Stimulated activated CD8-positive, alpha-beta memory T cell treated with anti-CD3 and anti-CD28 coated beads, Interleukin-7, amount 100 ng/mL, for 24 hours (primary cell): ENCODE data around the gene SLC12A8.

Source experiments
- DNase-seq: peaks from one replicate; pipeline ENCODE4 v3.0.0-alpha.2; 2020; ENCODE audit warnings: low read depth

SLC12A8 gene

DNA sequence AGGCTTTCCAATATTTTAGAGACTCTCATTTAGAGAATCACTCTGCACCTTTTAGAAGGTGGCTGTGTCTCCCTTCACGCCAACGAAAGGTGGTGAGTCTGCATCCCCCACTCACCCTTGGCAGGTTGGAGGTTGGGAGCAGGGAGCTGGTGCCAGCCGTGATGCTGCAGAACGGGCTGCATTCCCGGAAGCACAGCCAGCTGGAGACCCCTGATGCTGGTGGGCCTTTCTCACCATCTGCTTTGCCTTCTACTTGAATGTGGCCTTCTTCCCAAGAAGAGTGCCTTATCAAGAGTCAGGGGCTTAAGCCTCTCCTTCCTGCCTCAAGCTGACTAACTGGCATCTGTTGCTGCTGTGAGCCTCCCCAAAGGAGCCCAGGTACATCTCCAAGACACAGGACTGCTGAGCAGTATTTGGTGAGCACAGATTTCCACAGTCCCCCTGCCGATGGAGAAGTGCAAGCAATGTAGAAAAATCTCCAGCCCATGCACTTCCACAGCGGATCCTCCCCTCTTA is 139.1 kb downstream of the SLC12A8 start:
- DNase-seq, result no peak

DNA sequence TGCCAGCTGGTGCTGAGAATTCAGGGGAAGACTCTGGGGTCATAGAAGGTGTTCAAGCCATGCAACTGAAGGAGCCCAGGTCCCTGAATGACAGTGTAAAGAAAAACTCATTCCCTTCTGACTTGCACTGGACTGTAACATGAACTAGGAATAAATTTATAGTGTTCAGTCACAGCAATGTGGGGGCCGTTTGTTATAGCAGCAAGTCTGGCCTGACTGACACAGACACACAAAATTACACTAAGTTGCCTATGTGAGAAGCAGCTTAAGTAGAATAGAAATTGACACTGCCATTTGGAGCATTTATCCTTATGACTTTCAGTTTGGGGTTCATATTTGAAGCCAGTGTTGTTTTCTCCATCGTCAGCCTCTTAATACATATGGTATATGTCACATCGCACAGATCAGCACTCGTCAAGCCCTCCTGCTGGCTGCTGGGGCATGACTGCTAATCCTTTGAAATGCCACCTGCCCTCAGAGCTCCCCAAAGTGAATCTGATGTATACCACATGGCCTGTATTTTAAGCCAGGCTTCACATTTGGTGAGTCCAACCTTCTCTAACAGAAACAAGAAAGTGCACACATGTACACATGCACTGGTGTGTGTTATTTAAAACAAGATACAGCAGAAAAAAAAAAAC is 139.7 kb downstream of the SLC12A8 start:
- no peak for DNase-seq

DNA sequence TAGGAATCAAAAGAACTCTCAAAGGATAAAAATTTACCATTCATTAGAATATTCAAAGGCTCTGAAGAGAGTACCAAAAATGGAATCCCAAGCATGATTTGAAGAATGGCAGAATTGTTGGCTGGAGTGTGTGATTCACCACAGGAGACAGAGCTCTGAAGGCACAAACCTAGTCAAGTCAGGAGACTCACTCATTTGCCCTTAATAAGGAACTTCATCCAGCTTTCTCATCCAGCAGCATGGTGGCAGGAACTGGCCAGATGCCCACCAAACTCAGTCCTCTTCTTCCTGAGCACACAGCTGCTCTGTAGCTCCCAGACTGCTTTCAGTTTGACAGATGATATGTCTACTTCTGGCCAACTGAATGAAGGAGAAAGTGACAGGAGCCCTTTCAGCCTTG is 140.2 kb downstream of the SLC12A8 start:
- DNase-seq, result no peak

DNA sequence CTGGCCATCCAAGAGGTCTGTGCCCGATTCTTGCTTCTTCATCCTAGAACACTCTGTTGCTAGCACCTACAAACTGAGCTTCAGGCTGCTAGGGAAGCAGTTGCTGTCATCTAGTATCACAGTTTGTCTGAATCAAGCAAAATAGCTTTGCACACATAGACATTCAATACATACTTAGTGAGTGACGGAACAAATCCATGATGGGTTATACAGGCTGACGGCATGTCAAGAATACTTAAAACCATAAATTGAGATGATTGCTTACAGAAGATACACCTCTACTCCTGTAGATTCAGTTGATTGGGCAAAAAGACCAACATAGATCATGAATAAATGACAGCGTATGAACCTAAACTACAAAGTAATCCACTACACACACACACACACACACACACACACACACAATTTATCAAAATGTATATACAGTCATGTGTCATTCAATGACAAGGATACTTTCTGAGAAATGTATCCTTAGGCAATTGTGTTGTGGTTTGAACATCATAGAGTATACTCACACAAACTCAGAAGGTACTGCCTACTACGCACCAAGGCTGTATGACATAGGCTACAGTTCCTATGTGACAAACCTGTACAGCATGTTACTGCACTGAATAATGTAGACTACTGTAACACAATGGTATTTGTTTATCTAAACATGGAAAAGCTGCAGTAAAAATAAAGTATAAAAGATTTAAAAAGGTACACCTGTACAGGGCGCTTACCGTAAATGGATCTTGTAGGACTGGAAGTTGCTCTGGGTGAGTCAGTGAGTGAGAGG is 142.4 kb downstream of the SLC12A8 start:
- no peak for DNase-seq

DNA sequence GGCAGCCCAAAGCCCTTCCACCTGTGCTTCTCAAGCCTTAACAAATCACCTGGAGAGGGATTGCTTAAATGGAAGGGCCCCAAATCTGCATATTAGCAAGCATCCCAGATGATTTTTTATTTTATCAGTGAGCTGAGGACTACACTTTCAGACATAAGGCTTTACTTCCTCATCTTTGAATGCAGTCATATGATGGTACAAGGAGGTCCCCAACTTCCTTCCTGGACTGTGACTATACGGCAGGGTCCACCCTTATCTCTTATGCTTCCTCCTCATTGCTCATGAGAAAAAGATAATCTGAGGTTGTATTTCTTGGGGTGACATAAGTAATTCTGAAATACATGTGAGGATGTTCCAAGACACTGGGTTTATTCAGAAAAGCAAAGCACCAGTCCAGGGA is 143.1 kb downstream of the SLC12A8 start:
- DNase-seq, result no peak

DNA sequence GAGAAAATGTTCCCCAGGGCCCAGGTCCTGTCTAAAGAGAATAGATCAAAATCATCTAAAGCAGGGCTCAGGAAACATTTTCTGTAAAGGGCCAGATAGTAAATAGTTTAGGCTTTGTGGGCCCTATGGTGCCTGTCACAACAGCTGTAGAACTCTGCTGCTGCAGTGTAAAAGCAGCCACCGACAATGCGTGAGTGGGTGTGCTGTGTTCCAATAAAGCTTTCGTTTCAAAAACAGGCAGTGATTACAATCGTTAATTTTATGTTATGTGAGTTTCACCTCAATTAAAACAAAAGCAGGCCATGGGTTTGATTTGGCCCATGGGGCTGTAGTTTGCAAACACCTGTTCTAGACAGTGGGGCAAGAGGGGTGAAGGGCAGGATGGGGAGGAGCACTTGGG is 144.3 kb downstream of the SLC12A8 start:
- DNase-seq, result no peak

DNA sequence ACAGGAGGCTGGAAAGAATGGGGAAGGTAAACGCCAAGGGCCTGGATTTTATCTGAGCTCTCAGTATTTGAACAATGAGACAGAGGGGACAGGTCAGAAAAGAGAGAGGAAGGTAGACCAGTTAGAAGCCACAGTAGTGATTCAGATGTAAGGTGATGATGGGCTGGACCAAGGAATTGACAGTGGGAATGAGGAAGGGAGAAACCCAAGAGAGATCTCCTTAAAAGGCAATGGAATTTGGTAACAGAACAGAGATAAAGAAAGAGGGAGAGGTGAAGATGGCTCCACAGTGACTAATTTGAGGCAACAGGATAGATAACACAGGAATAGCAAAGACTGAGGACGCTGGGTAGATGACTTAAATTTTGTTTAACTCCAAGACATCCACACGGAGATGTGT is 145.3 kb downstream of the SLC12A8 start:
- DNase-seq, result no peak

DNA sequence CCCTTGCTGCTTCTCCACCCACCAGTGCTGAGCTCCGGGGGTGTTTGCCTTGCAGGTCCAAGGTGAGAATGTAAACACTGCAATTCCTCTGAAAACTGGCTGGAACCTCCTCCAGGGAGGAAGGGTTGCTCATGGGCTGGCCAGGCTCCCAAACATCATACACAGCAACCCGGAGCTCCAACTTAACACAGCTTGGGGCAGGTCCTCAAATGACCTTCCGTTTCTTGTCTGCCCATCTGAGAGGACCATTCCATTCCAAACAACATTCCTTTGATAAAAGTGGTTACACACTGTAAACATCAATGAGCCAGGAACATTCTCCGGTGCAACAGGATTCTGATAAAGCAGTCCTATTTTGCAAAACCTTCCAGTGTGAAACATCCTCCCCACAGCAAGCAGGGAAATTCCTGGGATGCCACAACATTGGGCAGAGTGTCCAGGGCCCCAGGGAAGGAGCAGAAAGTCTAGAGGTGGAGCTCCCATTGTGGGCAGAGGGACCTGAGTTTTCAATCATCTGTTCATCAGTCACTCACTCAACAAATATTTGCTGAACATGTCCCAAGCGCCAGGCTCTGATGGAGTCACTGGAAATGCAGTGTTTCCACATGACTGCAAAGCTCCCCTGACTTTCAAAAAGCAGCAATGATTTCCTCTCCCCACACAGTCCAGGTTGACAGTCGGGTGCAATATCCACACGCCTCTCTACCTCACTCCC is 149.5 kb downstream of the SLC12A8 start:
- DNase-seq, result no peak

DNA sequence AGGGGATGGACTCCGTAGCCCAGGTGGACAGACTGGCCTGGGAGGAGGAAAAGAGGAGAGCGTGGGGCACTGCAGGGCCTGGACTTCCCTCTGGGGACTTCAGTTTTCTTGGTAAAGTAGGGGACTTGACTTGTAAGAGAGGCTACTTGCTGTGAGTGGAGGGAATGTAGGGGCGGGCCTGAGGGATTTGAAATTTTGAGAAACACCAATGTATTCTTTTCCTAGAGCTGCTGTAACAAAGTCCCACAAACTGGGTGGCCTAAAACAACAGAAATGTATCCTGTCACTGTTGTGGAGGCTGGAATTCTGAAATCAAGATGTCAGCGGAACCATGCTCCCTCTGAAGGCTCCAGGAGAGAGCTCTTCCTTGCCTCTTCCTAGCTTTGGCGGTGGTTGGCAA is 150.9 kb downstream of the SLC12A8 start:
- no peak for DNase-seq

DNA sequence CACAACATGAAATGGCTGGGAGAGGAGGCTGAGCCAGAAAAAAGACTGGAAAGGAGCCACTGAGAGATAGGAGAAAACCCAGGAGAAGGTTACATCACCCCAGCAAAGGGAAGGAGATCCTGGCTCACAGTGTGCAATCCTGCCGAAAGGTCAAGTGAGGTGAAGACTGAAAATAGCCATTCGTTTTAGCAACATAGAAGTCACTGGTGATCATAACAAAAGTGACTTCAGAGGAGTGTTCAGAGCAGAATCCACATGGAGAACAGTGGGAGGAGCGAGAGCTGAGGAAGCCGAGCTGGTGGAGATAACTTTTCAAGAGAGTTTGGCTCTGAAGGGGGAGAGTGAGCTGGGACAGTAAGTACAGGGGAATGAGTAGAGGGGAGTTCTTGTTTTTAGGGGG is 151.4 kb downstream of the SLC12A8 start:
- no peak for DNase-seq

DNA sequence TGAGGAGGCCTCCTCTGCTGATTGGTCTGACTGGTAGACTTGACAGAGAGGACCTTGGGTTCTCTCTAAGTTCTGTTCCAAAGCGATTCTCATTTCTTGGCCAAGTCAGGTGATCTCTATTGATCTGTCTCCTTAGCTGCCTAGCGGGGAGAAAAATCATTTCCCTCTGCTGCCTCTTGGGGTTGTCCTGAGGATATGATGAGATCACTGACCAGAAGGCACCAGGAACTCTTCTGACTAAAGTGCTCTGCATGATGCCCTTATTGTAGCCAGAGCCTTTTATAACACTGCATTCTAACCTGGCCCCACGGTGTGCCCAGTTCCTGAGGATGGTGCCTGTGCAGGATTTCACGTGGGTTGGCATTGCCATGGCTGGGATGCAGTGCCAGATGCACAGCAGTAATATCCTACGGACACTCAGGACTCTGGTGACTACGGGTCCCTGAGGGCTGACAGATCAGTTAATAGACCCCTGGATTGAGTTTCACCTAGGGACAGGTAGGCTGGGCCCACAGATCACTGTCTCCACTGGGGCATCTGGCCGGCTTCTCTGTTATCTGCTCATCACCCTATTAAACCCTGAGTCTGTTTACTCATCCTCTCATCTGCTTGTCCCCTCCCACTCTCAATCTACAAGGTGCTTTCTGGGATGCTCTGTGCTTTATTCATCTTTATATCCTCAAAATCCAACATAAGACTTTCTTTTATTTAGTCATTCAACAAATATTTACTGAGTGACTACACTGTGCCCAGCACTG is 152.9 kb downstream of the SLC12A8 start:
- no peak for DNase-seq

DNA sequence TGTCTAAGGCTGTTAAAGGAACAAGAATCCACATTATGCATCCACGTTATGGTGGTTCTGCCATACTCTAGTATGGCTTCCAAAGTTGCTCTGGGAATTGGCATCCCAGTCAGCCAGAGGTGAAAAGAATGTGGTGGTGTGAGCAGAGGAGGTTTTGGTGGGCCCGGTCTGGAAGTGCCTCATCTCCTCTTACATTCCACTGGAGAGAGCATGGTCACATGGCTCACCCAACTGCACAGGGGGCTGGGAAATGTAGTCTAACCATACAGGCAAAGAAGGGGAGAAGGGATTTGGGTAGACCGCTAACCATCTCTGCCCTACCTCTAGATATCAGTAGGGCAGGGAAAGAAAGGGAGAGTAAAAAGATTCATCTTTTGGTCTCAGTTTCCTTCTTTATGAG is 153.6 kb downstream of the SLC12A8 start:
- no peak for DNase-seq

DNA sequence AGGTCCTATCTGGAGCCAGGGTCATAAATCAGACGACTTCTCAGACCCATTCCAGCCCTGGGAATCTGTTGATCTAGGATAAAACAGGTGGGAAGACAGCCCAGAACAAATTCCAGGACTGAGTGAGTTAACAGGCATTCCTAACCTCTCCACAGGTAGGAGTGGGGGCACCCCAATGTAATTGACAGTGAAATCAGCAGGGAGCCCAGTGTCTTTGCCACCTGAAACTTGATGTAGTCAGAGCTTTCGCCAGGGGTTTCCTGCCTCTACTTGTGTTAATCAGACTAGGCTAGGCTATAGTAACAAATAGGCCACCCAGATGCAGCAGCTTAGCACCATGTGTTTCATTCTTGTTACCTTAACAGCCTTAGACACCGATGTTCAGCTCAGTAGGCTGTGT is 154.0 kb downstream of the SLC12A8 start:
- no peak for DNase-seq

DNA sequence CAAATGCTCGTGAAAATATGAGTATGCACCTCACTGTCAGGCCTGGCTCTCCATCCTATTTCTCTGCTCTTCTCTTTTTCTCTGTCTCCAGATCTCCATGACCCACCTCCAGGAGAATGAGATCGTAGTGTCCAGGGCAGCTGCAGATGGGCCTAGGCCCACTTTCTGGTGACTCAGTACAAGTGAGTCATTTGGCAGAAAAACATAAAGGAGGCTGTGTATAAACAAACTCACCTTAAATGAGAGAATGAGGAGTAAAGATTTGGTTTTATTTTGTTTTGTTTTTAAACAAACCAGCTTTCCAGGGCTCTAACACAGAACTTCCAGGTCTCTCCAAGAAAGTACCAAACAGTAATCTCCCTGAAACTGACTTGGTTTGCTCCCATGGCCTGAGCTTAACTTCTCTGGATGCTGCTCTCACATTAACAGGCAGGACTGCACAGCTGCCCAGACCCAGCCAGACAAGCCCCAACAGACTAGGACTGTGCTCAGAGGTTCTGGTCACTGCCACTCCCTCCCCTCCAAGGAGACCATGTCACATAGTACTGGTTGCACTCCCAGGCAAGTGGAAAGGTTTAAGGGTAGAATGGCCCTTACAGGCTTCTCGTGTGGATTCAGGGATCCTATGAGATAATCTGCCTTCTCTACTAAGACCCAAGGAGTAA is 155.2 kb downstream of the SLC12A8 start:
- DNase-seq, result no peak

DNA sequence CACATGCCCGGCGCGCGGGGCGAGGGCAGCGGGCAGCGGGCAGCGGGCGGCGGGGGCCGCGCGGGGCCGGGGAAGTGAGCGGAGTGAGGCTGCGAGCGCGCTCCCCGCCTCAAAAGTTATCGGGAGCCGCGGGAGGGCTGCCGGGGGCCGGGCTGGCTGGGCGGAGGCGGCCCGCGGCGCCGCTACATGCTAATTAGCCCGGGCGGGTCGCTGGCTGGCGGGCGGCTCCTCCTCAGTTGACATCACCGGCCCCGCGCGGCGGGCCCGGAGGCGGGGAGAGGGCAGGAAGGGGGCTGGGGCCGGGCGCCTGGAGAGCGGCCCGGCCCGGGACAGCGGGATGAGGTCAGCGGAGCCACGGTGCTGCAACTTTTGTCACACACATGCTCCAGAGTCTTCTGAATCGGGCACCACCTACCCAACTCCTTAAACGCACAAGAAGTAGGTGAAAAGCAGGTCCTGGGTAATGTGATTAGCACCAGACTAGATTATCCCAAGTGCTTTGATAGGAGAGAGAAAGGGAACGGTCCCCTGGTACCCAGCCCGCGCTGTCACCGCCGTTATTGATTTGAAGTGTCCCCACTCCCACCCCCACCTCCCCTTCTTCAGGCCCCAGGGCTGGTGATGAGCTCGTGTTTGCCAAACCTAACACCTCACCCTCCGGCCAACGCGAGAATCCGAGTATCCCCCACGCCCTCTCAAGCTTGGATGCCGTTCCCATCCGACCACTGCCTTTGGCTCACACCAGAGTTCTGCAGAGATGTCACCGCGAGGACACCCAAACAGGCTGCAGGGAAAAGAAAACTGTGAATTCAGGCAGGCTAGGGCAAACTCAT is 156.4 kb downstream of the SLC12A8 start, which contains the start of gene HEG1:
Gene HEG1, minus strand, starts transcription at position 85 of the 833 bp plus-strand sequence. CDS start 107 bp downstream, outside the sequence.
- peak; percentile 41 for DNase-seq

DNA sequence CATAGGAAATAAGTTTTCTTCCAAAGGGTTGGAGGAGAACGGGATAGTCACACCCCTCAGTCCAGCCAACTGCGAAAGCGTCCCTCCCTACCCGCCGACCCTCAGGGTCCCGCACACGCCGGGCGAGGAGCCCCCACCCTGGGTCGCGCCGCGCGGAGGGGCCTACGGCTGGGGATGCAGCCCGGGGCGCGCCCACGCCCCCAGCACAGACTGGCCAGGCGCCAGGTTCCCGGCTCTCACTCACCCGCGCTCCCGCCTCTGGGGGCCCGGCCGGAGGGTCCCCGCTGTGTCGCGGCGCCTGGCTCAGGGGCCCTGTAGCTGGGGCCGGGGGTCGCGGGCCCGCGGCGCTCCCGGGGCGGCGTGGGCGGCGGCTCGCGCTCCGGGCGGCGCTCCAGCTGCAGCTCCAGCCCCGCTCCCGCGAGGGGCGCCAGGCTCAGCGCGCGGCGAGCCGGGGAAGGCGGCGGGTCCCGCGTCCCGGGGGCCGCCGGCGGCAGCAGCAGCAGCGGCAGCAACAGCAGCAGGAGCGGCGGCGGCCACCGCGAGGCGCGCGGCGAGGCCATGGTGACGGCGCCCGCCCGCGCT is 157.1 kb downstream of the SLC12A8 start:
- DNase-seq, result no peak

DNA sequence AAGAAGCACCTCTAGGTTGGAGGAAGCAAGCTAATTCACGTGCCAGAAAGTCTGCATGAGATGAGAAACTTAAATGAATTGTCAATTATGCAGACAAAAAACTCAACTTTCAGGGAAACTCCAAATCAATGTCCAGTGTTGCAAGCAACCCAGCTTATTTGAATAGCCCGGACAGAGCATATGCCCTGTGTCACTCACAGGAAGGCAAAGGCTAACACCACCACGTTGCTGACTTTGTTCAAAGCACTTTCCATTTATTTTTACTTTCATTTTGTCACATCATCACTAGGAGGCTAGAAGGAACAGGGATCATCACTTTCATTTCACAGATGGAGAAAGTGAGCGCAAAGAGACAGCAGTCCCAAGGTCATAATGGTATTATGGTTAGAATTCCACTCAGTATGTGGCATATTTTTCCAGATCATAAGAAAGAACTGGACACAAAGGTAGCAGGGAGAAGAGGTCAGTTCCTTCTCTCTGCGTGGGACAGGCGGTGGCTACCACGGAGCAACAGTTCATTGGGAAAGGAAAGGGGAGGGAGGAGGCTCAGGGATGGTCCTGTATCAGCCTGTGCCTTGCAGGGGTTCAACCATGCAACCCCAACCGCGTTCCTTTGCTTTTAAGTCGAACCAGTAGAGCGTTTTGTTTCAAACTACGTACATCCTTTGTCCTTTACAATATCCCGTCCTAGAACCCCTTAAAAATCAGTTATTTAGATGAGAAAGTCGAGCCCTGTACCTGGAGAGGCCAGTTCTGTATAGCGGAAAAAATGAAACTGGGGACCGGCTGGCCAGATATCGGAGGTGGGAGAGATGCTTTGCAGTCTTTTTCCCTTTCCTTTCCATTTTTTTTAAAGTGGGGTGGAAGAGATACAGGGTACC is 157.9 kb downstream of the SLC12A8 start:
- DNase-seq, result no peak

DNA sequence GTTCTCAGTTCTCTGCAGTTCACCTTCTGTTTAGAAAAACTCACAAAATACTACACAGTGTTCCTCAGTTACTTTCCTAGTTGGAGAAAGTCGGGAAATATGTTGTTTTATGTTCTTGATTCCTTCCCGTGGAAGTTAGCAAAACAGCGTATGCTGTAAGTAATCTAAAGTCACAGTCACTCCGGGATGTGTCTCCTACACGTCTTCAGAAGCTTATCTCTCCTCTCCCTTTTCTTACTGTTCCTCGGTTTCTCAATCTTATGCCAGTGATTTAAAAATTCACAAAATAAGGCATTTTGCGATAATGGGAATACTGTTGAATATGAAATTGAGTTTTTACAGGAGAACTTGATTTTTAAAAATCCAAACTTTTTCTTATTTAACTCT is 158.5 kb downstream of the SLC12A8 start:
- DNase-seq, result no peak

DNA sequence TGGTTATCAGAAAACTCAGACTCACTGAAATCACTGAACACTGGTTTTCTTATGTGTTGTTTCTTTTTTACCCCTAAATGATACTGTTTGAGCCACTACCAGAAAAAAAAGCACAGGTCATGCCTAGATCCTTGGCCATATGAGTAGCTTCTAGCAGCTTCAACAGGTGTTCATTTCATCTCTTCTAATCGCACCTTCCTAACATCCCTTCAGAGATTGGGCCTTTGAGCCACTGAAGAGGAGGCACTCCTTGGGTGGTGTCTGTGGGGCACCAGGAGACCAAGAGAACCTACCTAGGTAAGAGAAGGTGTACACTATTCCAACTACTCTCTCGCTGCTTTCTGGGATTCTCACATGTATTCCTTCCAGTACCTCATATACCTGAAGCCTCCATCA is 159.2 kb downstream of the SLC12A8 start:
- no peak for DNase-seq
